DND-41 (cell line): ENCODE measurements around the gene FGF12.

Experiments used
- EZH2 ChIP-seq: IDR thresholded peaks from 3 replicates; pipeline ENCODE4 v1.6.1; 2012; ENCODE audit warnings: borderline replicate concordance, low read depth, mild to moderate bottlenecking, moderate library complexity, low read length, inconsistent platforms; ENCODE audit not compliant: severe bottlenecking
- TF ChIP-seq, protein P1 (sequence below): IDR thresholded peaks from 2 replicates; pipeline ENCODE4 v1.5.1; 2012; ENCODE audit warnings: borderline replicate concordance, low read length, moderate library complexity, mild to moderate bottlenecking; ENCODE audit not compliant: poor library complexity, severe bottlenecking; ENCODE audit errors: extremely low read depth

DNA sequence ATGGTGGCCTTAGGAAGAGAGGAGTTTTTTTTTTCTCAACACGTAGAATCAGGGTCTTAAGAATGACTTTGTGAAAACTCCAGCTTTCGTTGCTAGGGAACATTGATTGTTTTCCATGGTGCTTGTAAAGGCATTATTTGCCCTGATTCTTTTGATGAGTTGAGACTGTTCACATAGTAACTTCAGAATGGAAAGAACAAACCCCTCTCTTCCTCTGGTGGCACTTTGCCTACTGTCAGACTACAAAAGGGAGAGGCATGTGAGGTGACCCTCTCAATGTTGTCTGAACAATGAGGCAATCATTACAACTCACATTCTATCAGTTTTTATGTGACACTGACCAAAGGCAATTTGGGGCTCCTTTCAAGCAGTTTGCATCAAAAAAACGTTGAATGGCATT, 477.8 kb downstream of the FGF12 start:
- TF ChIP-seq, protein P1, sequence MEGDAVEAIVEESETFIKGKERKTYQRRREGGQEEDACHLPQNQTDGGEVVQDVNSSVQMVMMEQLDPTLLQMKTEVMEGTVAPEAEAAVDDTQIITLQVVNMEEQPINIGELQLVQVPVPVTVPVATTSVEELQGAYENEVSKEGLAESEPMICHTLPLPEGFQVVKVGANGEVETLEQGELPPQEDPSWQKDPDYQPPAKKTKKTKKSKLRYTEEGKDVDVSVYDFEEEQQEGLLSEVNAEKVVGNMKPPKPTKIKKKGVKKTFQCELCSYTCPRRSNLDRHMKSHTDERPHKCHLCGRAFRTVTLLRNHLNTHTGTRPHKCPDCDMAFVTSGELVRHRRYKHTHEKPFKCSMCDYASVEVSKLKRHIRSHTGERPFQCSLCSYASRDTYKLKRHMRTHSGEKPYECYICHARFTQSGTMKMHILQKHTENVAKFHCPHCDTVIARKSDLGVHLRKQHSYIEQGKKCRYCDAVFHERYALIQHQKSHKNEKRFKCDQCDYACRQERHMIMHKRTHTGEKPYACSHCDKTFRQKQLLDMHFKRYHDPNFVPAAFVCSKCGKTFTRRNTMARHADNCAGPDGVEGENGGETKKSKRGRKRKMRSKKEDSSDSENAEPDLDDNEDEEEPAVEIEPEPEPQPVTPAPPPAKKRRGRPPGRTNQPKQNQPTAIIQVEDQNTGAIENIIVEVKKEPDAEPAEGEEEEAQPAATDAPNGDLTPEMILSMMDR: no peak
- TF ChIP-seq EZH2: no peak
